GM18858 (cell line): ENCODE data around the gene CNTN5.

Experiments
- ATAC-seq: cut with Tn5 transposase; IDR thresholded peaks from one replicate; pipeline ENCODE4 v1.9.1; 2021; ENCODE audit not compliant: unreplicated experiment

The CNTN5 gene

GRCh38 chr11:99887481-99887880, 866.7 kb downstream of the CNTN5 start:
- no peak for ATAC-seq

DNA sequence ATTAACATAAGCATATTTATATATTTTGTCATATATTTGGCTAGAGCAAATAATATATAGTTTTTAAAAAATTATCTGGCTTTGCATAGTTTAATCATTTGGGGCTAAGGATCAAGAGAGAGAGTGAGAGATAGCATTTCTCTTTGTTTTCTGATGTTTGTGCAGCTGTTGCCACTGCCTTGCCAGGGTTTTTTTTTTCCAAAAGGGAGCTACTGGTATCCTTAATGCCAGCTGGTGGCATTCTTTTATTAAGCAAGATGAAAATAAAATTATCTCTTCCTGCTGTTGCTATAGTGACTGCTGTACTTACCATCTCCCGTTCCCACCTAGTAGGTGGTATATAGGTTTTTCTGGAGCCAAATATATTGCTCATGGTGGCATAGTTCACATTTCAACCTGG, 873.1 kb downstream of the CNTN5 start:
- ATAC-seq, result no peak

DNA sequence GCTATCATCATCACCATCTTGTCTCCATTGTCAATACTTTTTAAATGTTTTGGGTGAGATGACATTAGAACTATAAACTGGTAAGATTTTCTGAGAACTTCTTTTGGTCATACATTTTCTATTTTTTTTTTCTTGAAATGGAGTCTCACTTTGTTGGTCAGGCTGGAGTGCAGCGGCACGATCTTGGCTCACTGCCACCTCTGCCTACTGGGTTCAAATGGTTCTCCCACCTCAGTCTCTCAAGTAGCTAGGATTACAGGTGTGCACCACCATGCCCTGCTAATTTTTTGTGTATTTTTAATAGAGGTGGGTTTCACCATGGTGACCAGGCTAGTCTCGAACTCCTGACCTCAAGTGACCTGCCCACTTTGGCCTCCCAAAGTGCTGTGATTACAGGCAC, 880.4 kb downstream of the CNTN5 start:
- ATAC-seq, result no peak

DNA sequence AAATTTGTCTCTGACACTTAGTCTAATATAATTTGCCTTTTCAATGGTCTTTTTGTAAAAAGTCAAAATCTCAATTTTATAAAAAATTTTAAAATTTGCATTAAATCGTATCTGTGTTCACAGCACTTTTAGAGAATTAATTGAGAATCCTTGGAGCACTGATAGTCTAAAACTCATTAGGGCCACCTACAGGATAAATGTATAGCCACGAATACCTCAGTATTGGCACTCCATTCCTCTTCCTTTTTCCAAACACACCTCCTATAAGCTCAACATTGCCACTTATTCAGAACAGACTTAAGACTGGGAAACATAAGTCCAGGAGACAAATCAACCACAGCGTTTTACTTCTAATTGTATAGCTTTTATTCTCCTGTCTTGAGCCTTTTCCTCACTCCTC, 890.4 kb downstream of the CNTN5 start:
- no peak for ATAC-seq

GRCh38 chr11:99916078-99916477, 895.3 kb downstream of the CNTN5 start:
- ATAC-seq, result no peak

DNA sequence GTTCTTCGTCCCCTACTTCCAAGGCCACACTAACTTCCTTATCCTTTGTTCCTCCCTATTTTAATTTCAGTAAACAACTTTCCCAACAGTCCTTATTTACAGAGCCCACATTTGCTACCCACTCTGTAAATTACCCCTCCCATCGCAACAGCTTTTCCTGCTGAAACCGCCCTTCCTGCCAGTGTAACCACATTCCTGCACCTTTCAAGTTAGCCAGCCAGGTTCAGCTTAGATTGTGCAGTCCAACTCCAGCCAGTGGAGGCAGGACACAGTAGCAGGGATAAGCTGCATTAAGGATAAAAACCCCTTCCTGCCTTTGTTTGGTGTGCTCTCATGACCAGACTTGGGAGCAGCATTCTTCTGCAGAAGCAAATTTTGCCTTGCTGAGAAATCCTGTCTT, 898.0 kb downstream of the CNTN5 start:
- no peak for ATAC-seq

GRCh38 chr11:99920956-99921355, 900.2 kb downstream of the CNTN5 start:
- no peak for ATAC-seq

DNA sequence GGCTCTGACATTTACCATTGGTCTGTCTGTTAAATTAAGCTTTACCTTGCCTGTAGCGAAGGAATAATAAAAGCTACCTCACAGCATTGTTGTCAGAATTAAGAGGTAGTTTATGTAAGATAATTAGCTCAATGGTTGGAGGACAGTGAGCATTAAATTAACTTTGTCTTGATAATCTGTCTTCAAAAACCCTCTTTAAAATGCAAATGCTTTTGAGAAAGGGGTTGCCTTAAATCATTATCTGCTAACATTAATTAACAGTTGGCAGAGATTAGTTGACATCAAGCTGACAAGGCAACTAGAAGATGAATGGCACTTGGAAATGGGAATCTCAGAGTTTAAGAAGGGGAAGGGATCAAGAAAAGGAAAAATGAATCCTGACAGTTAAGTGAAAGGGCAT, 905.2 kb downstream of the CNTN5 start:
- no peak for ATAC-seq

- ATAC-seq, result no peak
These were observed 911.9 kb downstream of the CNTN5 start for GRCh38 chr11:99932684-99933083.

GRCh38 chr11:99934008-99934407, 913.3 kb downstream of the CNTN5 start:
- no peak for ATAC-seq

DNA sequence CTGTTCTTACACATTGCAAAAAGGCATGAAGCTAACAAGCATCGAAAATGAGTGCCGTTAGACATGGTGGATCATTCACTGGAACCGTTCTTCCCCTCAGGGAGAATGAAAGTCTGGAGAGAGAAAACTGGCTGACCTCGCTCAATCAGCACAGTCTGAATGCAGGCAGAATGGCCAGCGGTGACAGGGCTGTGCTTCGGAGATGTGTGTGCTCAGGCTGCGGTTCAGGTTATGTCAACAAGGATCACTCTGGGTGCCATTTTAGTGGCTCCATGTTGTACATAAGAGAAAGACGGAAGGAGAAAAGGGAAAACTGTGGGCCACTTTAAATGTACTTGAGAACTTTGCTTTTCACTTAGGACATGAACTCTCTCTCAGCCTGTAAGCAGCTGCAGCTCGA, 916.6 kb downstream of the CNTN5 start:
- ATAC-seq, result no peak

GRCh38 chr11:99952816-99953215, 932.1 kb downstream of the CNTN5 start:
- no peak for ATAC-seq

DNA sequence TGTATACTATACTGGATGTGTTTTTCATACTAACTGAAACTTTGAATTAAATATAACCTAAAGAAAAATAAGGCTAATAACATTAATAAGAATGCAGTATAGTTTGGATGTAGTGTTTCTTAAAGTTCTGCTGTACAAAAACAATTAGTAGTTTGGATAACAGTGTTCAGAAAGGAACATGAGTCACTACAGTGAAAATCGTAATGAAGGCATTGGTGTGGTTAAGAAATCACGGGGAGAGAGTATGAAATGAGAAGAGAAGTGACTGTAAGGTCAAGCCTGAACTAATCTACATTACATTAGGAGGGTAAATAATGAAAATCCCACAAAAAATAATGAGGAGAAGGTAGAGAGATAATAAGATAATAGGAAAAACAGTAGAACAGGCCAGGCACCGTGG, 939.8 kb downstream of the CNTN5 start:
- no peak for ATAC-seq

DNA sequence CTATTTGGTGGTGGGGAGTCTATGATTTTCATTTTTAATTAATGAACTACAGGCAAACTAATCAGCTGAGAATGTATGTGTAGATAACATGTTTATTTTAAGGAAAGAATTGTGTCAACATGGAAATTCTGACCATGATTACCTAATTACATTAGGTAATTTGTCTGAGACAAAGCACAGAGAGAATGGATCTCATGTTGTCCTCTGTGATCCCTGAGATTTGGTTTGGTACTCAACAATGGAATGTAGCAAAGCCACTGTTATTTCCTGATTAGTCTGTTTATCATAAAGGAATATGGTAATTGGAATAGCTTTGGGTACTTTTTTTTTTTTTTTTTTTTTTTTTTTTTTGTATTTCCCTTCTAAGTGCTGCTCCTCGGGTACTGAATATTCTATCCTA, 947.6 kb downstream of the CNTN5 start:
- no peak for ATAC-seq

- no peak for ATAC-seq
These were observed 953.2 kb downstream of the CNTN5 start for GRCh38 chr11:99973993-99974392.

GRCh38 chr11:99979042-99979441, 958.3 kb downstream of the CNTN5 start:
- ATAC-seq, result no peak

- ATAC-seq, result no peak
These were observed 967.2 kb downstream of the CNTN5 start for GRCh38 chr11:99987821-99988470.

DNA sequence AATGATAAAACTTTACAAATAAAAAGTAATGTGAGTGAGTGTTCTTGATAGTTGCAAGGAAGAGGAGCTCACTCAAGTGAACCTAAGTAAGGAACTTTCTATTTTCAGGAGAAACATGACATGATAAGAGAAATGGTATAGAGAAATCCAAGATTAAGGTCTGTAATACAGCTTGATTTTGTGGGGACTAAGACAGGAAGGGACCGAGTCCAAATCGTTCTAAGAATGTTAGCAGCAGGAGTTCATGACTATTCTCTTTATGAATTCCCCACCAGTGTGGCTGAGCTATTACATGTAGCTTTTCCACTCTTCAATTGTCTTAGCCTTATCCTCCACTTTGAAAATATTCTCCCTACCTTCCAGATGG, 967.7 kb downstream of the CNTN5 start:
- no peak for ATAC-seq

- no peak for ATAC-seq
These were observed 983.2 kb downstream of the CNTN5 start for GRCh38 chr11:100003985-100004384.

DNA sequence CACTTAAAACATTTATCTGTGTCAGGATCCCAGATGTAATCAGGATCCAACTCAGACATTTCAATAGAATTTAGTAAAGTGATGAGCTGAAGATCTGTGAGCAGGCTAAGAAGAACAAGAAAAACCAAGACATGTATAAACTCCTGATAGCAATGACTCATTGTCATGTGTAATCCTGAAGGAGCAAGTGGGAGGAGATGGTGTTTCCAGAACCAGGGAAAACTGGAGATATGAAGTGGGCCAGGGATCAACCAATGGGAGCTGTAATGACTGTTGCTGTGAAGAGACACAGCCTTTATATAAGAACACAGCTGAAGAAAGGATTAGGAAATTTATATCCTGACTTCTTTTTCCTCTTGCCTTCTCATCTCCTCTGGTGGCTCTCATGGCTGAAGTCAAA, 983.8 kb downstream of the CNTN5 start:
- ATAC-seq, result no peak

- no peak for ATAC-seq
These were observed 987.7 kb downstream of the CNTN5 start for GRCh38 chr11:100008417-100008816.

DNA sequence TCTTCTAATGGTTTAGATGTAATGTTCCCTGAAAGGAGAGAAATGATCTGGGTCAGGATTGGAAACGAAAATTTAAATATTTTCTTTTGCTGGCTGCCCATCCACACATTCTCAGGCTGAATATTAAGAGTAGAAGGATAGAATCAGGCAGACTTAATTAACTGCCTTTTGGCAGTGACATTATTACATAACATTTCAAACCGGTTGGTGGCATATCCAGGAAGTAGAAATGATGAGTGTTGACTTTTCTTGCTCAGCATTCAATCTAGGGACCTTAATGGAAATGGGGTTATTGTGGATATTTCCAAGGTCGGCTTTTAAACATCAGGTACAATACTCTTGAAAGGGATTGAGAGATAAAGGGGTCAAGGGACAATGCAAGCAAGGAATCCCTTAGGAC, 989.0 kb downstream of the CNTN5 start:
- no peak for ATAC-seq

- no peak for ATAC-seq
These were observed 989.6 kb downstream of the CNTN5 start for GRCh38 chr11:100010393-100010792.

DNA sequence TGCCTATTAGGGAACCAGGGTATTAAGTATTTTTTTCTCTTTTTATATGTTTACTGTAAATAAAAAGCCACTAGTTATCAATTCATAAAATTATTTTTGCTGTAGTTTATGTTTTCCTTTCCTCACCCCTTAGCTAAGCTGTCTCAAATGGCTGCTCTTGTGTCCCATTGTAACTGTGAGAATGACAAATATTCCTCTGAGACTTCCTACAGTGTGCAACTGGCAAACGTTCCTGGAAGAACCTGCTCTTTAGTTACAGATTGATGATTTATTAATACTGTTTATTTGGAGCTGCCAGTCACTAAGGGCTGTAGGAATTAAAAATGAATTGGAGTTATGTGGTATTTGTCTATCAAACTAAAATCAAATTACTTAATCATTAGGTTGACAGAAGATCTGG, 990.9 kb downstream of the CNTN5 start:
- no peak for ATAC-seq
